Upper lobe of right lung (tissue), 1 donor: ENCODE results near the gene IGSF21. TPM values are rescaled to one million over a fixed set of nuclear protein-coding genes. Genes with fewer than 3 reads are reported as not detected.

Experiments used
- ATAC-seq: fragments of 200-7000 bp; cut with Tn5 transposase; one replicate; pipeline ENCODE4 v1.9.1; 2020; ENCODE audit warnings: mild to moderate bottlenecking, moderate library complexity
- DNase-seq: peaks from one replicate; pipeline ENCODE4 v3.0.0-alpha.2; 2020
- H3K27ac ChIP-seq: fragments of 200-600 bp; one replicate; pipeline ENCODE4 v1.8.0; 2022
- H3K27me3 ChIP-seq: fragments of 200-600 bp; one replicate; pipeline ENCODE4 v1.8.0; 2022; ENCODE audit warnings: mild to moderate bottlenecking
- H3K36me3 ChIP-seq: fragments of 200-600 bp; one replicate; pipeline ENCODE4 v1.8.0; 2022
- H3K4me1 ChIP-seq: fragments of 200-600 bp; one replicate; pipeline ENCODE4 v1.8.0; 2022
- H3K4me3 ChIP-seq: fragments of 200-600 bp; one replicate; pipeline ENCODE4 v1.8.0; 2022; ENCODE audit warnings: mild to moderate bottlenecking
- H3K9me3 ChIP-seq: fragments of 200-600 bp; one replicate; pipeline ENCODE4 v1.8.0; 2022
- intact Hi-C: fragments of 100-400 bp; cut with DNase I; formaldehyde crosslinking; loops from one replicate; pipeline ENCODE4 v1.11.0; 2022
- total RNA-seq: library from RNA; stranded (reverse); fragmentation: NEBNext Ultra II Directional; extraction: Animal tissue kit (Norgen Biotek cat#: 25700); gene quantifications from one replicate; pipeline ENCODE4 v1.2.1, GENCODE V29; 2021
- TF ChIP-seq, protein P1 (sequence below): fragments of 200-600 bp; IDR thresholded peaks from one replicate; pipeline ENCODE4 v1.8.0; 2022; ENCODE audit warnings: antibody characterized with exemption
- donor health status: DM: no; HTN: yes; CAD: no; lungs with severe emphysema.

The IGSF21 gene
- total RNA-seq, 1 donor from 2014 or later: 3.2 TPM

DNA sequence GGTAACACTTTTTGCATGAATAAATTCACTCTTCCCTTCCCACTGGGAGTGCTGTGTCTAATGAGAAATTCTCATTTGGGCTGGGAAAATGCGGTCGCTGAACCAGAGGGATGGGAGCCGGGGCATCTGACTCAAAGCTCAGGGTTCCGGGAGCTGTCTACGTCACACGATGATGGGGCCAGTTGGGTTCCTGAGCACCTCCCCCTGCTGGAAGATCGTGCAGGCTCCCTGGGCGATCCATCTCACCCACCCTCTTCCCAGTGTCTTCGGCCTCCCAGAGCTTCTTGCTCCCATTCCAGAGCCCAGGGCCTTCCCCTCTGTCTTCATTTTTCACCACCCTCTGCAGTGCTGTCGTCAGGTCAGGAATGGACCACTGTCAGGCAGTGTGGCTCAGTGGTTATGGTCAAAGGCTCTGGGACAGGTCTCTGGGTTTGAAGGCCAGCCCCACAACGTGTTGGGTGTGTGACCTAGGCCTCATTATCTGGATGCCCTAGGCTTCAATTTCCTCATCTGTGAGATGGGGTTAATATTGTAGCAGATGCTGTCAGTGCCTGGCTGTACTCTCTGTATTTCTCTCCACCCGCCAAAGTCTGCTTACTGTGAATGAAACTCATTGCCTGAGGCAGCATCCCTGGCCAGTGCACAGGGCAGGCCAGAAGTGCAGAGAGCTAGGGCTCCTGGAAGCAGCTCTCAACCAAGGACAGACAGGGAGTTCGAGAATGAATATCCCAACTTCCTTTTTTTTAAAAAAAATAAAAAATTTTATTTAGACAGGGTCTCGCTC lies 31.8 kb downstream of the IGSF21 start:
- Histone ChIP-seq H3K27ac (no peak overlapping the region), H3K27me3 (peaks cover 9% of the 10 kb centered on the region), H3K4me1 (no peaks in the 10 kb centered on the region), H3K9me3 (no peaks in the 10 kb centered on the region), H3K36me3 (no peaks in the 10 kb centered on the region), H3K4me3 (no peak overlapping the region)
- intact Hi-C loops: no loop called here
- DNase-seq (no peak), ATAC-seq (no peak)
- TF ChIP-seq, protein P1, sequence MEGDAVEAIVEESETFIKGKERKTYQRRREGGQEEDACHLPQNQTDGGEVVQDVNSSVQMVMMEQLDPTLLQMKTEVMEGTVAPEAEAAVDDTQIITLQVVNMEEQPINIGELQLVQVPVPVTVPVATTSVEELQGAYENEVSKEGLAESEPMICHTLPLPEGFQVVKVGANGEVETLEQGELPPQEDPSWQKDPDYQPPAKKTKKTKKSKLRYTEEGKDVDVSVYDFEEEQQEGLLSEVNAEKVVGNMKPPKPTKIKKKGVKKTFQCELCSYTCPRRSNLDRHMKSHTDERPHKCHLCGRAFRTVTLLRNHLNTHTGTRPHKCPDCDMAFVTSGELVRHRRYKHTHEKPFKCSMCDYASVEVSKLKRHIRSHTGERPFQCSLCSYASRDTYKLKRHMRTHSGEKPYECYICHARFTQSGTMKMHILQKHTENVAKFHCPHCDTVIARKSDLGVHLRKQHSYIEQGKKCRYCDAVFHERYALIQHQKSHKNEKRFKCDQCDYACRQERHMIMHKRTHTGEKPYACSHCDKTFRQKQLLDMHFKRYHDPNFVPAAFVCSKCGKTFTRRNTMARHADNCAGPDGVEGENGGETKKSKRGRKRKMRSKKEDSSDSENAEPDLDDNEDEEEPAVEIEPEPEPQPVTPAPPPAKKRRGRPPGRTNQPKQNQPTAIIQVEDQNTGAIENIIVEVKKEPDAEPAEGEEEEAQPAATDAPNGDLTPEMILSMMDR: no peak

DNA sequence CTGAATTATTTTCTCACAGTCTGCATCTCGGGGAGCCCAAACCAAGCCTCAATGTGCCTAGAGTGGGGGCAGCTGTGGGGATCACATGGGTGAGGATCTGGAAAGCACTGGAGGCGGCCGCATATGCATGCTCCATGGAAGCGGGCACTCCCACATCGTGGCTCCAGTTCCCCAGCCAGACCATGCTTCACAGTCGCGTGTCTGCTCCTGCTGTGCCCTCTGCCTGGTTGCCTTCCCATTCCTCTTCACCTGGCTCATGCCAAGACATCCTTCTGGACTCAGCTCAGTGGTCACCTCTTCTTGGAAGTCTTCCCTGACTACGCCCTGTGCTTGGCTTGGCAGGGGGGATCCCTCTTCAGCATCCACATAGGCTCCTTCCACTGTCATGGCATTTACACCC lies 32.8 kb downstream of the IGSF21 start:
- H3K36me3 ChIP-seq: no peaks in the 10 kb centered on the region
- no peaks in the 10 kb centered on the region for H3K4me1 ChIP-seq
- intact Hi-C loops: no loop called here
- H3K4me3 ChIP-seq: no peak overlapping the region
- no peak overlapping the region for H3K27ac ChIP-seq
- TF ChIP-seq, protein P1: no peak
- no peak for DNase-seq
- no peak for ATAC-seq
- H3K9me3 ChIP-seq: no peaks in the 10 kb centered on the region
- H3K27me3 ChIP-seq: peaks cover 9% of the 10 kb centered on the region

DNA sequence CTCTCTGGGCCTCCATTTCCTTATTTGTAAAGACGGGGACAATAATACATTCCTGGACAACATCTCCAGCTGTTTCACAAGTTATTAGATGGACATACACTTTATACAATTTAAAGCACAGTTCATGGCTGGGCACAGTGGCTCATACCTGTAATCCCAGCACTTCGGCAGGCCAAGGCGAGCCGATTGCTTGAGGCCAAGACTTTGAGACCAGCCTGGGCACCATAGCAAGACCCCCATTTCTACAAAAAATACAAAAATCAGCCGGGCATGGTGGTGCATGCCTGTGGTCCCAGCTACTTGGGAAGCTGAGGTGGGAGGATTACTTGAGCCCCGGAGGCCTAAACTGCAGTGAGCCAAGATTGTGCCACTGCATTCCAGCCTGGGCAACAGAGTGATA lies 34.1 kb downstream of the IGSF21 start:
- TF ChIP-seq, protein P1: no peak
- Histone ChIP-seq H3K4me1 (no peaks in the 10 kb centered on the region), H3K4me3 (no peak overlapping the region), H3K27ac (no peak overlapping the region), H3K36me3 (no peaks in the 10 kb centered on the region), H3K9me3 (no peaks in the 10 kb centered on the region), H3K27me3 (peaks cover 9% of the 10 kb centered on the region)
- intact Hi-C loops: no loop called here
- ATAC-seq (no peak), DNase-seq (no peak)

DNA sequence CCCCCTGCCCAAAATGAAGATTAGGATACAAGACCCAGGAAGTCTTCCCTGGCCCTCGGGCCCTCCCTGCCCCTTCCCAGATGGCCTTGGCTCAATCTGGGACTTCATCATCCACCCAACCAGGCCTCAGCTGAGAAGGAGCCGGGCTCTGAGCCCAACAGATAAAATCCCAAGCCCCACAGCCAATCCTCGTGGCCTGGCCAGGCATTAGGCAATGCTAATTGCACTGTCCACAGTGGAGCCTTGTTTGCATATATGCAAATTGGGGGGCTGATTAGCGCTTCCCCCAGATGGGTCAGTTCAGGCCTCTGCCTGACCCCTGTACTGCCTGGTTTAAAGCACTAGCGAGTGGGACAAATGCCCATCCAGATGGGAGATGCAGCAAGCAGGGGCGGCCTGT lies 34.9 kb downstream of the IGSF21 start:
- H3K27me3 ChIP-seq: peaks cover 9% of the 10 kb centered on the region
- TF ChIP-seq, protein P1: no peak
- DNase-seq: no peak

DNA sequence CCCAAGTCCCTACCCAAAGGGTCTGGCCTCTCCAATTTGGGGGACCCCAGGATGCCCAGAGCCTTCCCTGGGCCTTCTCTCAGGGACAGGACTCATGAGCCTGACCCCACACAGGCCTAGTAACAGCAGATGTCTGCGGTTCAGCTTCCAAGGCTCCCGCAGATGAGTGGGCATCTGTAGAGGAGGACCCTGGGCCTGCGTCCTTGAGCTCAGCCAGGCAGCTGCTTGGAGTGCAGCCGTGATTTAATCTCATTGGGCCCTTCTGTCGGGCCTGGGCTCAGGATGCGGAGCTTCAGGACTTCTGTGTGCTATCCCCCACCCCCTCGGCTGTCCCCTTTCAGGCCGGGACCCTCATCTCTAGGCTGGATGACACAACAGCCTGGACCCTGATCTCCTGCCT lies 35.4 kb downstream of the IGSF21 start:
- TF ChIP-seq, protein P1: no peak
- Histone ChIP-seq H3K4me3 (no peak overlapping the region), H3K4me1 (no peaks in the 10 kb centered on the region), H3K9me3 (no peaks in the 10 kb centered on the region), H3K27me3 (peaks cover 9% of the 10 kb centered on the region), H3K27ac (no peak overlapping the region), H3K36me3 (no peaks in the 10 kb centered on the region)
- ATAC-seq: no peak
- DNase-seq: no peak
- intact Hi-C loops: no loop called here

More for the DNA sequence above, 34.9 kb downstream of the IGSF21 start:
- ATAC-seq: no peak
- Histone ChIP-seq H3K4me3 (no peak overlapping the region), H3K36me3 (no peaks in the 10 kb centered on the region), H3K27ac (no peak overlapping the region), H3K9me3 (no peaks in the 10 kb centered on the region), H3K4me1 (no peaks in the 10 kb centered on the region)
- intact Hi-C loops: no loop called here
